Activated CD4-positive, alpha-beta T cell treated with anti-CD3 and anti-CD28 coated beads, Interleukin-2, amount 50 U/mL, for 48 hours (primary cell): Measurements from ENCODE around the gene RBP3.
"Not testable (repeated sequence)": the region's sequence is repeated elsewhere in the genome, so short reads cannot be mapped to it uniquely, and the experiment has no call there.

Experiments
- DNase-seq, 2 experiments: peaks; one replicate each; pipeline ENCODE4 v3.0.0-alpha.2; 2020

The RBP3 gene

DNA sequence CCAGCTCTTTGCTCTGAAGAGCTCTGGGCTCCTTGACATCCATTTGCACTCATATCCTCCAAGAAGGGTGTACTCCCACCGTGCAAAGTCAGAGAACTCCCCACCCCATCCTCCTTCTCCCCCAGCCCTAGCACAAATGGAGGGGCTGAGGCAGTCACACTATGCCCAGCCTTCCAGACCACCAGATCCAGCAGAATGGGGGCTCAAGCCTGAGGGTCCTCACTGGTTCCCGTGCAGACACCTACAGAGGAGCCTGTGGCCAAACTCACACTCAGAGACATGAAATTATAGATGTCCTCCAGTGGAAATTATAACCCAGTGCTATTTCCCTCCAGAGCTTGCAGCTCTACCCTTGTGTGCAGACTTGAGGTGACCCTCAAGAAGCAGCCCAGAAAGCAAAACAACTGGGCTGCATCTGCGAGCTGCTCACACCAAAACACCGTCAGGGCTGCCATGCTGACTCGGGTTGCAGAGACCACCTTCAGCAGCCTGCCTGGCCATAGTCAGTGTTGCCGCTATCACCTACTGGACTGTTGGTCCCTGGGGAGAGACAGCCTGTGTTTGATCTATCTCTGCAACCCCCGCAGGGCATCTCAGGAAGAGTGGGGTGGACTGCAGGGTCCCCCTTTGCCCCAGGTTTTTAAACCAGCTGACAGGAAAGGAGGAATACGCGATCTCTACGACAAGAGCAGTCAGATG lies 28.5 kb downstream of the RBP3 start:
- no peak for DNase-seq

DNA sequence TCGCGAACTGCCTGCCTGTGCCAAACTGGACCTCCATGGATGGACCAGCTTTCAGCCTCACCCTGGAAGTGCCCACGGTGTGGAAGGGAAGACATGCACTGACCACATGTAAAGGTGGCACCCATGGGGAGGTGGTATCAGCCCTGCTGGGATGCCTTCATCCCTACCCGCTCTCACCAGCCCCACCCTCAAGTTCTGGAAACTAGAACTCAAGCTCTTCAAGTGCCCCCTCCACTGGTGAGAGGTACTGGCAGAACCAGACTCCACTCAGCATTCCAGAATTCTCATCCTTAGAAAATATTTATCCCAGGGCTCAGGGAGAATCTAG lies 30.0 kb downstream of the RBP3 start:
- DNase-seq, result no peak

DNA sequence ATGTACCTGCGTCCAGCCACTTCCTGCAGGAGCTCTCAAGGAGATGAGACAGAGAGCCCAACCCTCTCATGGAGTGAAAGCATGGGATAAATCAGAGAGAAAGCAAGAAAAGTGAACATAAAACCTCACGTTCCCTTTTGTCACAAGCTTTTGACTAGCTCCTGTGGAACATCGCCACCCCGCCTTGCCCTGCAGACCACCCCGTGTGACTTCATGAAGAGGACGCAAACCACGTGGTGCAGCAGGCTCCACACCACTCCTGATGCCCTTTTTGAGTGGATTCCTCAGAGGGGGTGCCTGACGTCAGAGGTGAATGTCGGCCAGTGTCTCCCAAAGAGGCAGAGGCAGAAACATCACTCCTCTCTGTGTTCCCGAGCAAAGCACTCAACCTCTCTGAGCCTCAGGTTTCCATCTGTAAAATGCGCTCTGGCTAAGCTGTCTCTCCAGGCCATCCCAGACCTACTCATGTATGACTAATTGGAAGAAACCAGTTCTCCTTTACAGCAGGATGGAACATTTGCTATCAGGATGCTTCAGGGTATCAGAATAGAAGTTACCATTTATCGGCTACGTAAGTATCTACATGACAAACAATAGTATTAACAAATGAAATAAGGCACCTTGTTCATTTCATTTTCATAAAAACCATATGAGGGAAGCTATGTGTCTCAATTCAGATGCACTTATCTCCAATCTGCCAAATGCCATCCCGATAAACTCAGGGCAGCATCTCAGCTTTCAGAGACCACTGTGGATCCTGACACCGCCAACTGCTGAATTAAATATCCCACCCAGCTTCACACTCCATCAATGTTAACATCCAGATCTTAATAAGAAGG lies 30.7 kb downstream of the RBP3 start:
- no peak for DNase-seq

DNA sequence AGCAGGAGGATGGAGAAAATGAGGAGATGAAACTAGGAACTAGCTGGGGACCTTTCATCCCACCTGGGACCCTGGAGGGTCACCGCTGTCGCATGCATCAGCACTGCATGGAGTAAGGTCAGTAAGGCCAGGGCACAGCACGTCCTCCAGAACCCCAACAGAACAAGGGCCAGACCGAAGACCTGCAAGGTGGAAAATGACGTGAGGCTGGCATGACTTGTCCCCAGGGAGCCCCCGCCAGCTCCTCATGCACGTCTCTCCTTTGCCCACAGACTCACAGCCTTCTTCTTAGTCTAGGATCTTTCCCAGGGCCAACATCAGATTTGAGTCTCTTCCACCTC lies 31.3 kb downstream of the RBP3 start:
- no peak for DNase-seq

DNA sequence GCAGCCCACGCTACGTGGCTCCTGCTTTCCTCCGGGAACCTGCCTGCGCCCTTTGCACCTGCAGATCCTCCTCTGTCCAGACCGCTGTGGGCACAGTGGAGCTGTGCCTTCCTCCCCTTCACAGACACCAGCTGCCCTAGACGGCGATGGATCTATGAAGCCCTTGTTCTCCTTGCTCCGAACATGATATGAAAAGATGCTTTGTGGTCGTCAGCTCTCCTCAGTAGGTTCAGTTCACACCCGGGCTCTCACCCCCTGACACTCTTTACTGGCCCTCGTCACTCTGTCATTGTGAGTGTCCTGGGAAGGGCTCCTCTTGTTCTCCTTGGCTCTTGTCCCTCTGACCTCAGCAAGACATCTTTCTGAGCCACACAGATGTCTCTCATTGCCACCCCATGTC lies 31.7 kb downstream of the RBP3 start:
- DNase-seq, result no peak

DNA sequence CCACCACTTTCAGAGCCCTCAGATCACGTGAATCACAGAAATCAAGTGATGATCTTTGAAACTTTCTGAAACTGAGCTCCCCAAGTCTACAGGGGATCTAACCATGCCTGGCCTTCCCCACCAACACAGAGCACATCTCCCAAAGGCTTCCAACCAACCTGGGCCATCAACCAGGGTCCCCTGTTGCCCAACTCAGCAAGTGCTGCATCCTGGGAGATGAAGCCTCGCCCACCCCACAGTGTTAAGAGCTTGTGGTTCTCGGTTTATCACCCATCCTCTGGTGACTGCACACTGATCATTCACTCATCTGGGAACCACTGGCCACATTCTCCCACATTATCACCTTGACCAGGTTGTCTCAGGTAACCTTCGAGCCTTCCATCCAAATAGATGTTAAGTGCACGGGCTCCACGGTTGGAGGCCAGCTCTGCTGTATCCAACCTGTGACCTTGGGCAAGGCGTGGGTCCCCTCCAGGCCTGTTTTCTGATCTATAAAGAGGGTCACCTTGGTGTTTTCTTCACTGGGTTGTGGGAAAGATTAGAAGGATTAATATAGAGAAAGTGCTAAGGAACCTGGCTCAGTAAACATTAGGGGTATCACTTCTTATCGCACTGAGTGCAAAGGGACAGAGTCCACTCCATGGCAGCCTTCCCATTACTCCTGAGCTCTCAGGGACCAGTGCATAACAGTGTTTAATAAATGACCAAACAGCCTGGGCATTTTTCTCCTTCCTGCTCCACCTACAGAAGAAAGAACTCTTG lies 32.4 kb downstream of the RBP3 start:
- DNase-seq, result no peak

DNA sequence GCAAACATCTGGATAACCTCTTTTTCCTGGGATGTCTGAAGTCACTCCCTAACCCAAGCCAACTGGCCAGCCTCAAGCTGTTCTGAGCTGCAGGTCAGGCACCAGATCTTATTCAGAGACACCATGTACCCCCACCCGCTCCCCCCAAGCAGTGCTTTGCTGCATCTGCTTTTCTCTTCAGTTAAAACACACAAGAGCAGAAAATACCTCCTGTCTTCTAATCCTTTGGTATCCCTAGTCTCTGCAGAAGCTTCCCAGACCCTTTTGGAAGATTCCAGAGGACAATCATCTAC lies 32.9 kb downstream of the RBP3 start:
- no peak for DNase-seq

DNA sequence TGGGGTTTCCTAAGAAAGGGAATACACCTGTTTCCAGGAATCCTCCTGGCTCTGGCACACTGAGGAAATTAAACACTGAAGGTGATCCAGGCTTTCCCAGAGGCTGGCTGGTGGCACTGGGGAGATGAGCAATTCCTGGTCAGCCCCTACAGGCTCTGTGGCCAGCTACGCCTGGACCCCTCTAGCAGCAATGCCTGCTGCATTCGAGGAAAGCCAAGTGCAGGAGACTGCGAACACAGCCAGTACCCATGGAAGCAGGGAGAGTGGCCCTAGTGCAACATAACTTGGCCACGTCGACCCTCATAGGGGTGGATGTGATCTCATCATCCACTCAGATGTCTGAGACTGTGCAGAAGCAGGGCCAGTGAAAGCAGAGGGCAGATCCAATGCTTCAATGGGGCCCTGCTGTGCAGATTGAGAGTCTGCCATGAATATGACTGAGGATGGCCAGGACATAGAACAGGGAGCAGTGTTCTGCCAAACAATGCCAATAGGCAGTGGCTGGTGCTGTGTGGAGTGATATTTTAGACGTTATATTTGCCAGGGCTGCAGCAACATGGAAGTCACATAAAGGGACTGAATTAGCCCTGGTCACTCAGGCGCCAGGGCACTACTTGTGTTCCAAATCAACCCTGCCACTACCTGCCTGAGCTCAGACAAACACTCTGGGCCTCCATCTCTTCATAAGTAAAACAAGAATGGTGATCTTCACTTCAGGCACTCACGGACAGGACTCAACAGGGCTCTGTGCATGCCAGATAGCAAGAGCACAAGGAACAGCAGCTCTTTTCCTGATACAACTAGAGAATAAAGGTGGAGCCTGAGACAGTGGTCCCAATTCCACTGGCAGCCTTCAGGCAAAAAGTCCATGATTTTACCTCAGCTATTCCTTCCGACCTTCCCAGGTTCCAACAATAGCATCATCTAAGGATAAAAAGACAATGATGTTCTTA lies 33.5 kb downstream of the RBP3 start:
- no peak for DNase-seq

DNA sequence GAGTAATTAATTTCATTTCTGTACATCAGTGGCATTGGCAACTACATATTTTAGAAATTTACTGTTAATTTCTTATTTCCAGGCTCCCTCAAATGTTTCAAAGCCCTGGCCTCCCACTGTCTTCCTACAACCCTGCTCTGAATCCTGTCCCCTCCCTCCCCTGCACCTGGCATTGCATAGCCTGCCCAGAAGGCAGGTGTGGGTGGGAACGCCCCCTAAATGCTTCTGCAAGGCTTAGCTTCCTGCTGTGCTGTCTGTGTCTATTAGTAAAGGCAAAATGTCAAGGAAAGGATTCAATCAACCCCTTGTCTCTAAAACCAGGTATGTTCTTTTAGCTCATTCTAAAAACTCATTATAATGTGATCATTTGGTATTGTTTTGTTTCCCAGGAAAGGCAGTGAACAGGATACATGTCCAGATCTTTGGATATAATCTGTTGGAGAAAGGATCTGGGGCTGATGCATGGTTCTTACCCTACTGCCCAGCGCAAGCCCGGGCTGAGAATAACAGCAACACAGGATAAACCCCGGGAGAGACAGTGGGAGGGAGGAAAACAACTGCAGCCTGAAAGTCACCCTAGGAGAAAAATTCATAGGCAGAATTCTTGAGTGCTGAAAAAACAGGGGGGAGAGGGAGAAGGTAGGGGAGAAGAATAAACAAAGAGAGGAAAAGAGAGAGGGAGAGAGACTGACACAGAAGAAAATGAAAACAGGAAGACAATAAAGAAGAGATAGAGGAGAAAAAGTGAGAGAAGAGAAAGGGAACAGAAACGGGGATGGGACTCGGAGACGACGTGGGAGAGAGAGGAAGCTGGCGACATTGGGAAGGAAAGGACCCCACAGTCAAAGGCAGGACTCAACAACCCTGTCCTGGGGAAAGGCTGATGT lies 35.3 kb downstream of the RBP3 start:
- no peak for DNase-seq

DNA sequence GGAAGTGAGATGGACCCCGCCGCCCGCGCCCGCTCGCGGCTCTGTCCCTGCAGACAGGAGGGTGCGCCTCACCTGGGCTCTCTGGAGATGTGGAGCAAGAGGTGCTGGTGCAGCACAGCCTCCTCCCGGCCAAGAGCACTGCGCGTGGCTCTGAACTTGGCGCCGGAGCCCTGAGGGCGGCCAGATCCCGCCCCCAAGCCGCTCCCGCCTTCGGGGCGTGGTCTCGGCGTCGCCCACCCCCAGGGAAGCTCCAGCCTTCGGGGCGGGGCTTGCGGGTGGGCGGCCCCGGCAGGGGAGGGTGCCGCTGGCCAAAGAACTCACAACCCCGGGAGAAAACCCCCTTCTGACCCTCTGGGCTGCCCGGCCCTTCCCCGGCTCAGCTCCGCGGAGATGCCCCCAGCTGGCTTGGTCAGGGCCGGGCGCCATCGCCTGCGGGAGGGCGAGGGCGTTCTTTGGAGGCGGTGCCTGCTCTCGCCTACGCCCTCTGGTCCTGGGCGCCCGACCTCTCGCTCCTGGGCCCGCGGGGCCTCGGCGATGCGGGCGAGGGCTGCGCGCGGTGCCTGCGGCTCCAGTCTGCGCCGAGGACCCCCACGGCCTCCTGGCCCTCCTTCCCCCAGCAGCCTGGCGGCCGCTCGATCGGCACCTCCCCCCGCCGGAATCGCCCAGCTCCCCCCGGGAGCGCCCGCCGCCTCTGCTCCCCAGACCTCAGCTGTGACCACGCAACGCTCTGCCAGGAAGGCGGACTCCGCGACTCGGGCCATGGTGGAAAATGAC lies 36.2 kb downstream of the RBP3 start, which contains the start of gene ZNF488:
Gene ZNF488 (minus strand): TSS at position 146 of the 774 bp plus-strand sequence. CDS start 15,464 bp downstream, outside the sequence.
- DNase-seq, result peak; percentile 77 to 82

DNA sequence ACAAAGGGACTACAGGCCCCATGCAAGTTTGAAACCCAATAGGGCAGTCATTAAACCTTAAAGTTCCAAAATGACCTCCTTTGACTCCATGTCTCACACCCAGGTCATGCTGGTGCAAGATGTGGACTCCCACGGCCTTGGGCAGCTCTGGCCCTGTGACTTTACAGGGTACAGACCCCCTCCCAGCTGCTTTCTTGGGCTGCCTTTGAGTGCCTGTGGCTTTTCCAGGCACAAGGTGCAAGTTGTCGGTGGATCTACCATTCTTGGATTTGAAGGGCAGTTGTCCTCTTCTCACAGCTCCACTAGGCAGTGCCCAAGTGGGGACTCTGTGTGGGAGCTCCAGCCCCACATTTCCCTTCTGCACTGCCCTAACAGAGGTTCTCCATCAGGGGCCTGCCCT lies 37.9 kb downstream of the RBP3 start:
- DNase-seq, result not testable (repeated sequence)

DNA sequence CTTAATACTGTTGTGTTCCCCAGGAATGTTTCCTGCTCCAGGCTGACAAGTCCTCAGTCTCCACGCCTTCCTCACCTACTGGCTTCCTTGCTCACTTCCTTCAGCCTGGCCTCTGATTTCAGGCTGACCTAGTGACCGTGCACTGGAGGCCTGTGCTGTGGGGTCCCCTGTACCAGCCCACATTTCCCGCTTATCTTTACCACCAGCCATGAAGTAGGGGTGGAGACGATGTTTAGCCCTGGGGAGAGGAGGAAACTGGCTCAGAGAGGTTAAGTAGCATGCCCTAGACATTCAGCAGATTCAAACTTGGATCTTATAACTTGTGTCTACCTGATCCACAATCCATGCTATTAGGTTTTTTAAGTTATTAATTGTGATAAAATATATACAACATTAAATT lies 40.7 kb downstream of the RBP3 start:
- DNase-seq, result no peak

DNA sequence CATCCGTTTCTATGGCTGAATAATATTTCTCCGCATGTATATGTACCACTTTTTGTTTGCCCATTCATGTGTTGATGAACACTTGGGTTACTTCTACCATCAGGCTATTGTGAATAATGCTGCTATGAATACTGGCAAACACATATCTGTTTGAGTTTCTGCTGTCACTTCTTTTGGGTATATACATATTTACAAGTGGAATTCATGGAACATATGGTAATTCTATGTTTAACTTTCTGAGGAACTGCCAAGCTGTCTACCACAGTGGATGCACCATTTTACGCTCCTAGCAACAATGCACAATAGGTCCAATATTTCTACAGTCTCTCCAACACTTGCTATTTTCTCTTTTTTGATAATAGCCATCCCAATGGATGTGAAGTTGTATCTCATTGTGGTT lies 41.5 kb downstream of the RBP3 start:
- DNase-seq, result no peak

DNA sequence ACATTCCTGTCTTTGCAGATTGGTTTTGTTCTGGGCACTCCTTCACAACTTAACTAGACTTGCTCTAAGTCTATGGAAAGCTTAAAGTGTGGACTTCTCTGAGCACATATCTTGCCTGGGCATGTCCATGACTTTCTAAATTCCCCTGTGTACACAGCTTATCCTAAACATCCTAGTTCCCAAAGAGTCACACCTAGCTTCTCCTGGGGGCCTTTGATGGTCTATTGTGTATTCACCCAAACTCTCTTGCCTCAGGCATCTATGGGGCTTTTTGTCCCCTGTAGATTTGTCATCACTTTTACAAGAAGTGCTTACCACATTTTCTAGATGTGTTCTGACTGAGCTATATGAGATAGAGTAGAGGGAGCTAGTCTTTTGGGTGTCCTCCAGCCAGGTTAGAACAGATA lies 48.2 kb downstream of the RBP3 start:
- DNase-seq, result no peak

DNA sequence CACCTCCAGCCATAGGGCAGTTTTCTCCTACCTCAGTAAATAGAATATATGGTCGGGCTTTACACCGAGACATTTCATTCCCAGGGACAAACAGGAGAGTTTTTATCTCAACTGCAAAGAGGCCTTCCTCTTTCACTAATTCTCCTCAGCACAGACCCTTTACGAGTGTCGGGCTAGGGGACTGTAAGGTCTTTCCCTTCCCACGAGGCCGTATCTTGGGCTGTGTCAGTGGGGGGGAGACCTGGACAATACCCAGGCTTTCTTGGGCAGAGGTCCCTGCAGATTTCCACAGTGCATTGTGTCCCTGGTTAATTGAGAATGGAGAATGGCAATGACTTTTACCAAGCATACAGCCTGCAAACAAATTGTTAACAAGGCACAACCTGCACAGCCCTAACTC lies 49.1 kb downstream of the RBP3 start:
- no peak for DNase-seq

DNA sequence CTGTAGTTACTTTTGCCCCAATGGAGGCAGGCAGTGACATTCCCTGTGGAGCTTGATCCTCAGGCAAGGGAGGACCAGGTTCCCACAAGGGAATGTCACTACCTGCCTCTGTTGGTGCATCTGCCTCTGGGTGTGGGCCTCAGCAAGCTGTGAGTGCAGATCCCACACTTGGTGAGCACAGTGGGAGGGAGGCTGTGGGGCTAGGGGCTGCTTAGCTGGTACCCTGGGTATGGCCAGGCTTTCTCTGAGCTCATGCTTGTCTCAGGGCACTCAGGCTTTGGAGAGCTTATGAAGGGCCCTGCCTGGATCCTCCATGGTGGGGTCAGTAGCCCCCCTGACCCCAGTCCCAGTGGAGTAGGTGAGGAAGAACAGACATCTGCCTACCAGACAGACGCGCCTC lies 52.1 kb downstream of the RBP3 start:
- no peak for DNase-seq

DNA sequence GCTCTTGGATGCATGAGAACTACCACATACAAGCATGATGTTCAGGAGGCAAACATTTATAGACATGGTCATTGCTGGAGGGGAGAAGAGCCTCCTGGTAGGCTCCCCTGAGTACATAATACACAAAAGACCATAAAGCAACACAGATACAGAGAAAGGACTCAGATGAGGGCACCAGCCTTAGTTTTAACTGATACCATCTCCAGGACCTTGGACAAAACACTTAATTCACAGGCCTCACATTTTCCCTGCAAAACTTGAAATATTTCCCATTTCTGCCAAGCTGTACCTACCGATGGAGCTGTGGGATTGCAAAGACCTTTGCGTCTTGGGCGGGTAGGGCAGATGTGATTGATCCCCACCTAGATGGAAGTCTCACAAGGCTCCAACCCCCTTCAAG lies 52.6 kb downstream of the RBP3 start:
- no peak for DNase-seq

DNA sequence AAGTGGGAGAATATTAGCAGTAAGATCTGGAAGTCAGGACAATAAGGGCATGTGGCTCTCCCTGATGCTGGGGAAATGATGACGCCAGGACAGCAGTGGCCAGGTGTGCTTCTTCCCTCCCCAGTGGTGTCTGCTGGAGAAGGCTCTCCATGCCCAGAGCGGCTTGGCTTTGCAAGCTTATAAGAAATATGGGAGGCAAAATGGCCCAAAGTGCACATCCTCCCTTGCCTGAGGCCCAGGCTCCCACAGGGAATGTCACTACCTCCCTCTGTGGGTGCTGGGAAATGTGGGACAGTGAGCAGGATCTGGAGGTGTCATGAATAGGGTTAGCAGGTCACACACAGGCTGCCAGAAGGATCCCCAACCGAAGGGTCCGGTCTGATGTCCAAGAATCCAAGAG lies 53.0 kb downstream of the RBP3 start:
- no peak for DNase-seq

DNA sequence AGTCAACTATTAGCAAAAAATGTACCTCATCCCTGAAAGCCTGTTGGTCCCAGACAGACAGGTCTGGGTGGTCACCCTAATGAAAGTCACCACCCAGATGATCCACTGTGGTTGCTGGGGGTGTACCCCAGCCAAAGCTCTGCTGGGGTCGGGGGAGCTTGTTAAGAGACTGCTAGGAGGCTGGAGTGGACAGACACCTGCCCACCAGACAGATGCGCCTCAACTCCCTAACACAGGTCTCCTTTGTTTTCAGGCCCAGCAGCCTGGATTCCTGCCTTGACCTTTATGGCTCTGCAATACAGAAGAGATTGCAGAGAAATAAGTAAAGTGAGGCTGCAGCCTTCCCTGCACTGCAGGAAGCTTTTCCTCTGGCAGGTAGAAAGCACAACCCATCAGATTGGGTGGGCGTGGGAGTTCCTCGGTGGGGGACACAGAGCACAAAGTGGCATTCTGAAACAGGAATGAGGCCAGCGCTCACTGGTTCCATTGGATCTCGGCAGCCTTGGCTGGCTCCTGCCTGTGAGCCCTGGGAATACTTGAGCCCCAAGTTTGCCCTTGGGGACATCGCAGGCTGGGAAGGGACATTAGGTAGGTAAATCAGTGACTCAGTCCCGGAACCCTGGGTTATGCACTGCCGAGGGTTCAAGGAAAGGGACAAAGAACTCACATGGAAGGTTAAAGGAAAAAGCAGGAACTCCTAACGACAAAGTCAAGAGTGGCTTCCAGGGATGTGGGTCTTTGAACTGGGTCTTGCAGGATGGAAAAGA lies 53.9 kb downstream of the RBP3 start:
- no peak for DNase-seq

DNA sequence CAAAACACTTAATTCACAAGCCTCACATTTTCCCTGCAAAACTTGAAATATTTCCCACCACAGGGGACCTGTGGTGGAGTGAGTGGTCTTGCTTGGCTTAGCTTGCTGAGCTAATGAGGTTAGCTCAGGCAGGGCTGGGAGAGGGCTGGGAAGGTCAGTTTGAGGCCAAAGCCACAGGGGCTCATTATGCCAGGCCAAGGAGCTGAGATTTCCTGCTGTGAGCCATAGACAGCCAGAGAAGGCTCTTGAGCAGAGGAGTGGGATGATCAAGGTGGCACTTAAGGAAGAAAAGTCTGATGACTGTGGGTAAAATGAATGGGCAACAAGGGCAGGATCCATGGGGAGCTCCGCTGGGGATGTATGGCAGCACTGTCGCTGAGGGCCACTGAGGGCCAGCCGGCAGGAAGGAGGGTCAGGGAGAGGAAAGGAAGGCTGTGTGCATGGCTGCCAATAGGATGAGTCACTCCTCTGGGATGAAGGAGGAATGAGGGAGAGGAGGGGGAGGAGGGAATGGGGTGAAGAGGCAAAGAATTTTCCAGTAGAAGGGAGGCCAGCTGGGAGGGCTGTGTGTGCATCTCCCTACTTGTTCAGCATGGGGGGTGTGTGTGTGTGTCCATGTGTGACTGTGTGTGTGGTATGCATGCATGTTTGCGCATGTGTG lies 54.6 kb downstream of the RBP3 start:
- no peak for DNase-seq
